GM12872 (cell line): Measurements from ENCODE around the gene PKNOX2.

ENCODE experiments used
- CTCF ChIP-seq: IDR thresholded peaks from 3 replicates; pipeline ENCODE4 v1.5.1; 2011; ENCODE audit warnings: low read depth, mild to moderate bottlenecking, low read length, moderate library complexity; ENCODE audit not compliant: insufficient read depth

The PKNOX2 gene

GRCh38 chr11:125192717-125193415, 28.3 kb downstream of the PKNOX2 start:
- TF ChIP-seq CTCF = no peak

- TF ChIP-seq CTCF = no peak
Observed at GRCh38 chr11:125193416-125193726, 28.8 kb downstream of the PKNOX2 start.

- TF ChIP-seq CTCF = no peak
Observed at GRCh38 chr11:125193841-125194240, 29.3 kb downstream of the PKNOX2 start.

- TF ChIP-seq CTCF = no peak
Observed at GRCh38 chr11:125199915-125200314, 35.4 kb downstream of the PKNOX2 start.

GRCh38 chr11:125200441-125200840, 35.9 kb downstream of the PKNOX2 start:
- no peak for TF ChIP-seq CTCF

- TF ChIP-seq CTCF = no peak
Observed at GRCh38 chr11:125201525-125202141, 37.1 kb downstream of the PKNOX2 start.

GRCh38 chr11:125202362-125202880, 37.9 kb downstream of the PKNOX2 start:
- TF ChIP-seq CTCF = no peak
